C1 segment of cervical spinal cord (tissue), 14 donors: ENCODE measurements around the gene ZNF536.
A peak's percentile ranks its signal among the peaks of the same experiment; 100 is the strongest.
"Not testable (repeated sequence)": the region's sequence is repeated elsewhere in the genome, so short reads cannot be mapped to it uniquely, and the experiment has no call there.

Experiments used
- DNase-seq, 14 donors: peaks; one replicate each; lab custom pipeline; 2025; lab: John Stamatoyannopoulos, UW

The ZNF536 gene

GRCh38 chr19:30417166-30417565 is 45.0 kb downstream of the ZNF536 start:
- not testable (repeated sequence) for DNase-seq

GRCh38 chr19:30419568-30420180 is 47.5 kb downstream of the ZNF536 start:
- peak in 8 of 14 donors; percentile 14 to 77 (median 27) for DNase-seq

- no peak for DNase-seq
Observed at GRCh38 chr19:30420316-30420715, 48.1 kb downstream of the ZNF536 start.

- DNase-seq = no peak
Observed at GRCh38 chr19:30420881-30421280, 48.7 kb downstream of the ZNF536 start.

GRCh38 chr19:30421571-30421970 is 49.4 kb downstream of the ZNF536 start:
- DNase-seq = no peak

GRCh38 chr19:30423481-30423880 is 51.3 kb downstream of the ZNF536 start:
- peak in 2 of 14 donors; percentile 17 to 37 for DNase-seq

- no peak for DNase-seq
Observed at GRCh38 chr19:30425885-30426838, 54.0 kb downstream of the ZNF536 start.

GRCh38 chr19:30426864-30427263 is 54.7 kb downstream of the ZNF536 start:
- no peak for DNase-seq

GRCh38 chr19:30428092-30428680 is 56.0 kb downstream of the ZNF536 start:
- peak in 1 of 14 donors; percentile 6 for DNase-seq

DNA sequence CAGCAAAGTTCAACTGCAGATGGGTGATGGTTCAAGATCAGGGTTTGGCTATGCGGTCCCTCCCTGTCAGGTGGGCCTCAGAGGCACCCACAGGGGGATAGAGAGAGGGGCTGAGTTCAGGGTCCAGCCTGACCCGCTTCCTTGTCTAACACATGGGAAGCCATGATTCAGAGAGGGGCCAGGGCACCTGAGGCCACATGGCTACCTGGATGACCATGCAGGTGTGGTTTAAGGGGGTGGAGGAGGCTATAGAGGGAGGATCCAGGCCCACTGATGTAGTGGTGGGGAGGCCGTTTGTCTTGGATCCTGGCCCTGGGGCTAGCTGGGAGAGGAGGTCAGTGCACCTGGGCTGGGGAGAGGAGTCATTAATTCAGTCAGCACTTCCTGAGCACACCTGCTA is 56.7 kb downstream of the ZNF536 start:
- DNase-seq = no peak

- no peak for DNase-seq
Observed at GRCh38 chr19:30430206-30430734, 58.1 kb downstream of the ZNF536 start.

GRCh38 chr19:30431591-30431990 is 59.4 kb downstream of the ZNF536 start:
- no peak for DNase-seq

GRCh38 chr19:30434797-30435594 is 62.8 kb downstream of the ZNF536 start:
- no peak for DNase-seq

DNA sequence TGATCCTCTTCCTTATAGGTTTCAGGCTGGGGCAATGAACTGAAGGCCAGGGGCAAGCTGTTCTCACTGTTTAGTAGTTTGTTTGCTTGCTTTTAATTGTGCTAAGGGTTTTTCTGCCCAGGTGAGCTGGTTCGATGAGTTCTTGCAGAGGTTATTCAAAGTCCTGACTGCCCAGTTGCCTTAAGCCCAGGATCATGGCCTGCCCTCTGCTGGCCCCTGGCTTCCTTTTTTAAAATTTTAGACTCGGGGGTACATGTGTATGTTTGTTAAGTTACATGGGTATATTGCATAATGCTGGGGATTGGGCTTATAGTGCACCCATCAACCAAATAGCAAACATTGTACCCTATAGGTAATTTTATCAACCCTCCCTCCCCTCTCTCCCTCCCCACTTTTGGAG is 65.7 kb downstream of the ZNF536 start:
- DNase-seq = no peak

DNA sequence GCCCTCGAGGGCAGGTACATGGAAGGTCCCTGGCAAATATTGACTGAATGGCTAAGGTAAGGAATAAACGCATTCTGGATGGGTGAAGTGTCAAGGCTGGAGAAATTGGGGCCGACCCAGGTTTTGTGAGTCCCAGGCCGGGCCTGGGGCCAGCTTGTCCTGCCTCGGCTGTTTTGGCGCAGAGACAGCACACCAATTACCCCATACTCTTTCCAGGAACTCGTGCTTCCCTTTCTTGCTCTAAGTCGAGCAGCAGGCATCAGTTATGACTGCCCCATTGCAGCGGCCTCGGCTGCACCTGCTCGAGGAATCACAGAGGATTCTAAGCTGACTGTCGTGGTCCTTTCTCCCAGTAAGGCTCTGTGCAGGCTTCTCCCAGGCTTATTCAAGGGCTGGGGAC is 67.1 kb downstream of the ZNF536 start:
- no peak for DNase-seq

- DNase-seq = peak in 1 of 14 donors; percentile 29
Observed at GRCh38 chr19:30441011-30441410, 68.8 kb downstream of the ZNF536 start.

DNA sequence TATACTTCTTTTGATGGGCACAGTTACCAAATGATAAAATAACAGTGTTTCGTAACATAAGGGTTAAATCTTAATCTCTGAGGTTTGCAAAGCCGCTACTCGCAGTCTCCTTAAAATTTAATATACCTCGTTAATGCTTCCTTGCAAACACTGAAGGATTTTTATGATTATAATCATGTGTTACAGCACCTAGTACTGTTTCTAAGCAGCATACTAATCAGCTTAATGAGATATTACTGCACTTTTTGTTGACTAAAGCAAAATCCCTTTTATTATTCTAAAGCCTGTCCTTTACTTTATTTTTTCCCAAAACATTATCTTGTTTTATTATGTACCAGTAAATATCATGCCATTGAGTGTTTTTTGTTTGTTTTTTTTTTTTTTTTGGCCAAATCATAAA is 70.5 kb downstream of the ZNF536 start:
- no peak for DNase-seq

GRCh38 chr19:30443531-30444252 is 71.5 kb downstream of the ZNF536 start:
- no peak for DNase-seq

DNA sequence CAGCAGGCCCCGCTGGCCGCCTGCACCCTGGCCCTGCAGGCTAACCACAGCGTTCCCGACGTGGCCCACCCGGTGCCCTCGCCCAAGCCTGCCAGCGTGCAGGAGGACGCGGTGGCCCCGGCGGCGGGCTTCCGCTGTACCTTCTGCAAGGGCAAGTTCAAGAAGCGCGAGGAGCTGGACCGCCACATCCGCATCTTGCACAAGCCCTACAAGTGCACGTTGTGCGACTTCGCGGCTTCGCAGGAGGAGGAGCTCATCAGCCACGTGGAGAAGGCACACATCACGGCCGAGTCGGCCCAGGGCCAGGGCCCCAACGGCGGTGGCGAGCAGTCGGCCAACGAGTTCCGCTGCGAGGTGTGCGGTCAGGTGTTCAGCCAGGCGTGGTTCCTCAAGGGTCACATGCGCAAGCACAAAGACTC is 72.1 kb downstream of the ZNF536 start:
- no peak for DNase-seq

- DNase-seq = no peak
Observed at GRCh38 chr19:30444686-30445232, 72.6 kb downstream of the ZNF536 start.
